OCI-LY1 (cell line): ENCODE measurements around the gene STK40.

ENCODE experiments used
- EZH2 ChIP-seq: fragments of 200-600 bp; sonication (generic), shearing (Covaris generic); IDR thresholded peaks from 2 replicates; pipeline ENCODE4 v1.8.0; 2017; ENCODE audit warnings: borderline replicate concordance, mixed run types, mild to moderate bottlenecking, antibody characterized with exemption, low read length, moderate library complexity, mixed read lengths
- TF ChIP-seq, protein P1 (sequence below): fragments of 200-600 bp; sonication (generic), shearing (Covaris generic); IDR thresholded peaks from 2 replicates; pipeline ENCODE4 v1.5.1; 2017; ENCODE audit warnings: mild to moderate bottlenecking, antibody characterized with exemption, low read length, moderate library complexity, mixed read lengths

DNA sequence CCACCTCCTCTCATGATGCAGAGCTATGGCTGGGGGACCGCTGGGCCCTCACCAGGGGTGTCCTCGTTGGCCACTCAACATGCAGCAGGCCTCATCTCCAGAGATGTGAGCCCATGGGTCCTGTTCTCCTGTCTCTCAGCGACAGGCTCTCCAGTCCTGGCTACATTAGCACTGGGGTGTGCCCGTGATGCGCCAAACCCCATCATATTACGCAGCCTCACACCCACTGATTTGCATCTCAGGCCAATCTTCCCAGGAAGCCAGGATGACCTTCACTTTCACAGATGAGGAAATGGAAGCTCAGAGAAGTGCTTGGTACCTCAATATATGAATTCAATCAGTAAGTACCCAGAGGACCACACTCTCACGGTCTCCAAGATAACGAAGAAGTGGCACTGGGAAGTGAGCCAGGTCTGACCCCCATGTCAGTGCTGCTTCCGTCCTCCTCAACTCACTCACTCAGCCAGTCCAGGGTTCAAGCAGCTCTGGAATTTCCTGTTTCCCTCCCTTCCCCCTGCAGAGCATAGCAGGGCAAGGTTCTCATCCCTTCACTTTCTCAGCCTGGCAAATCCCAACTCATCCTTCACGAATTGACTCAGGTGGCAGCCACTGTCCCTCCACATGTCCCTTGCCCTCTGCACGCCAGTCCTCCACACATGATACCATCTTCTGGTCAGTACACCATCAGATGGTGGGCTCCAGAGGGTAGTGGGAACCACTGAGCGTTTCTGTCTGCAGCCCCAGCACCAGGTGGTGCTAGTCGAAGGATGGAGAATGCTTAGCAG lies 33.4 kb downstream of the STK40 start:
- TF ChIP-seq, protein P1, sequence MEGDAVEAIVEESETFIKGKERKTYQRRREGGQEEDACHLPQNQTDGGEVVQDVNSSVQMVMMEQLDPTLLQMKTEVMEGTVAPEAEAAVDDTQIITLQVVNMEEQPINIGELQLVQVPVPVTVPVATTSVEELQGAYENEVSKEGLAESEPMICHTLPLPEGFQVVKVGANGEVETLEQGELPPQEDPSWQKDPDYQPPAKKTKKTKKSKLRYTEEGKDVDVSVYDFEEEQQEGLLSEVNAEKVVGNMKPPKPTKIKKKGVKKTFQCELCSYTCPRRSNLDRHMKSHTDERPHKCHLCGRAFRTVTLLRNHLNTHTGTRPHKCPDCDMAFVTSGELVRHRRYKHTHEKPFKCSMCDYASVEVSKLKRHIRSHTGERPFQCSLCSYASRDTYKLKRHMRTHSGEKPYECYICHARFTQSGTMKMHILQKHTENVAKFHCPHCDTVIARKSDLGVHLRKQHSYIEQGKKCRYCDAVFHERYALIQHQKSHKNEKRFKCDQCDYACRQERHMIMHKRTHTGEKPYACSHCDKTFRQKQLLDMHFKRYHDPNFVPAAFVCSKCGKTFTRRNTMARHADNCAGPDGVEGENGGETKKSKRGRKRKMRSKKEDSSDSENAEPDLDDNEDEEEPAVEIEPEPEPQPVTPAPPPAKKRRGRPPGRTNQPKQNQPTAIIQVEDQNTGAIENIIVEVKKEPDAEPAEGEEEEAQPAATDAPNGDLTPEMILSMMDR, result no peak
- no peak for TF ChIP-seq EZH2
